Tibial artery (tissue), 4 donors: Measurements from ENCODE around the gene TUFM.

Source experiments
- DNase-seq, 2 donors: peaks; one replicate each; pipeline ENCODE4 v3.0.0-alpha.2; 2019
- H3K27ac ChIP-seq, 2 donors: fragments of 200-600 bp; sonication (generic) in 1 of 2; 1 replicate in 1 of 2; 2 replicates in 1 of 2; pipeline ENCODE4 v1.5.1; 2018 to 2019; ENCODE audit warnings: mild to moderate bottlenecking in 1 of 2
- H3K27me3 ChIP-seq, 2 donors: fragments of 200-600 bp; sonication (generic) in 1 of 2; one replicate each; pipeline versions ENCODE4 v1.5.1 to v1.6.0; 2016 to 2019
- H3K36me3 ChIP-seq, 3 donors: fragments of 200-600 bp; sonication (generic) in 2 of 3; one replicate each; pipeline ENCODE4 v1.5.1; 2016 to 2019; ENCODE audit warnings: mild to moderate bottlenecking in 2 of 3
- H3K4me1 ChIP-seq, 4 donors: fragments of 200-600 bp; sonication (generic) in 2 of 4; 1 replicate in 3 of 4; 2 replicates in 1 of 4; pipeline ENCODE4 v1.5.1; 2016 to 2019
- H3K4me3 ChIP-seq, 2 donors: fragments of 200-600 bp; sonication (generic) in 1 of 2; 1 replicate in 1 of 2; 2 replicates in 1 of 2; pipeline ENCODE4 v1.5.1; 2018 to 2019; ENCODE audit warnings: mild to moderate bottlenecking in 2 of 2
- H3K9me3 ChIP-seq, 3 donors: fragments of 200-600 bp; sonication (generic) in 1 of 3; one replicate each; pipeline ENCODE4 v1.5.1; 2016 to 2019
- CTCF ChIP-seq, 2 experiments: fragments of 200-600 bp in 1 of 2; fragments of 450-650 bp in 1 of 2; IDR thresholded peaks; one replicate each; pipeline ENCODE4 v1.5.1; 2017 to 2019; ENCODE audit warnings: antibody characterized with exemption in 2 of 2, mild to moderate bottlenecking in 1 of 2, moderate library complexity in 1 of 2
- intact Hi-C: fragments of 100-400 bp; cut with DNase I; formaldehyde crosslinking; loops from one replicate; pipeline ENCODE4 v1.15.0; 2023; ENCODE audit warnings: low total_unique reads

The TUFM gene

GRCh38 chr16:28839899-28840298 is 6.2 kb downstream of the TUFM start:
- intact Hi-C loops = no loop called here
- H3K4me3 ChIP-seq = no peak overlapping the region
- no peaks in the 10 kb centered on the region for H3K27me3 ChIP-seq
- DNase-seq = no peak
- H3K36me3 ChIP-seq = peaks cover 58 to 74% (median 61%) of the 10 kb centered on the region in 3 donors
- no peaks in the 10 kb centered on the region for H3K9me3 ChIP-seq
- H3K27ac ChIP-seq = peak overlapping the region in 1 of 2 donors; percentile 35
- peaks cover 0 to 6% (median 4%) of the 10 kb centered on the region in 4 donors for H3K4me1 ChIP-seq
- no peak for TF ChIP-seq CTCF (IDR thresholded peaks at IDR 0.05)

GRCh38 chr16:28839004-28839639 is 7.0 kb downstream of the TUFM start:
- Histone ChIP-seq H3K4me1 (no peaks in the 10 kb centered on the region), H3K27me3 (no peaks in the 10 kb centered on the region), H3K4me3 (no peak overlapping the region), H3K36me3 (peaks cover 61 to 76% (median 65%) of the 10 kb centered on the region in 3 donors), H3K27ac (peak overlapping the region in 1 of 2 donors; percentile 35), H3K9me3 (no peaks in the 10 kb centered on the region)
- intact Hi-C loops = no loop called here
- no peak for TF ChIP-seq CTCF (IDR thresholded peaks at IDR 0.05)
- no peak for DNase-seq

- TF ChIP-seq CTCF (IDR thresholded peaks at IDR 0.05) = no peak
- Histone ChIP-seq H3K27ac (no peak overlapping the region), H3K4me3 (no peak overlapping the region), H3K4me1 (no peaks in the 10 kb centered on the region), H3K27me3 (no peaks in the 10 kb centered on the region), H3K36me3 (peaks cover 61 to 76% (median 65%) of the 10 kb centered on the region in 3 donors), H3K9me3 (no peaks in the 10 kb centered on the region)
- intact Hi-C loops = no loop called here
- DNase-seq = no peak
These were observed 7.6 kb downstream of the TUFM start for GRCh38 chr16:28838558-28838918.

GRCh38 chr16:28837672-28838557 is 8.2 kb downstream of the TUFM start:
- H3K36me3 ChIP-seq = peaks cover 61 to 76% (median 65%) of the 10 kb centered on the region in 3 donors
- H3K4me3 ChIP-seq = no peak overlapping the region
- H3K9me3 ChIP-seq = no peaks in the 10 kb centered on the region
- intact Hi-C loops = no loop called here
- TF ChIP-seq CTCF (IDR thresholded peaks at IDR 0.05) = no peak
- no peaks in the 10 kb centered on the region for H3K27me3 ChIP-seq
- no peak overlapping the region for H3K27ac ChIP-seq
- DNase-seq = no peak
- H3K4me1 ChIP-seq = no peaks in the 10 kb centered on the region

- Histone ChIP-seq H3K36me3 (peaks cover 61 to 76% (median 65%) of the 10 kb centered on the region in 3 donors), H3K27me3 (no peaks in the 10 kb centered on the region), H3K27ac (no peak overlapping the region), H3K4me1 (no peaks in the 10 kb centered on the region), H3K9me3 (no peaks in the 10 kb centered on the region), H3K4me3 (no peak overlapping the region)
- intact Hi-C loops = no loop called here
- TF ChIP-seq CTCF (IDR thresholded peaks at IDR 0.05) = no peak
- DNase-seq = no peak
These were observed 9.4 kb downstream of the TUFM start for GRCh38 chr16:28836761-28837064.
